ENCODE data around the gene PPP2R5B.

Gene PPP2R5B

GRCh38 chr11:64910451-64911093 is 13.9 kb upstream of the PPP2R5B start:
- no peak for DNase-seq

DNA sequence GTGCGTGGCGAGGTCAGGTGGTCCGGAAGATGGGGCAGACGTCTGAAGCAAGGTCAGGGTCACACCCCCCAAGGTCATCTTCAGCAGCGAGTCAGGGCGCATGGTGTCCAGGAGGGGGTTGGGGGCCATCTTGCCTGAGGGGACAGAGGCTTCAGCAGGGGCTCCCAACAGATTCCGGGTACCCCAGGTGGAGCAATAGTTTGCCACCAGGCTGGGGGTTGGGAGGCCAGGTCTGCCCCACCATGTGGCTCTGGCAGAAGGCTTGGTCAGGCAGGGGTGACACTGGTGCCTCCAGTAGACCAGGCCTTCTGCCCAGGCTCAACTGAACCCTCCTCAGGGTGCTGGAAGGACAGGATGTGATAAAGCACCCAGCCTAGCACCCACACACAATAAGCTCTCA is 13.3 kb upstream of the PPP2R5B start:
- no peak for DNase-seq

- DNase-seq, result no peak
Measured at GRCh38 chr11:64911689-64912088, 12.8 kb upstream of the PPP2R5B start.

DNA sequence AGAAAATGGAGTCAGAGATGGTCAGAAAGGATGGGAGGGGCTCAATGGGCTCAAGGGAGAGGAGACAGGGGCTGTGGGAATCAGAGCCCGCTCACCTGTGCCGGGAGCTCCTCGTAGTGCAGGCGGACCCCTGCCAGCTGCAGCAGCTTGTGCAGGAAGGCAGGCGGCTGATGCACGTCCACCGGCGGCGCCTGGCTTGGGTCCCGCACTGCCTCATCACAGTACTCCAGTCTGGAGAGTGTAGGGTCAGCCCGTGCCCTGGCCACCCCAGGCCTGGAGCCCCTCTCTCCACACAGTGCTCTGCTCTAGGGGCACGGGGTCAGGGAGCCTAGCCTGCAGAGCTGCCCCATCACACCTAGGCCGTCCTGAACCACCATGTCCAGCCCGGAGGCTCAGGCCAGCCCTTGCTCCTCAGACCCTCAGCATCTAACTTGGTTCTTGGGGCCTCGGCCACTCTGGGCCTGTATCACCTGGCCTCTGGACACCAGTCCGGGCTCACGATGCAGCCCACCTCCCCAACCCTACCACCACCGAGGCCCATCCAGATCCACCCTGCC is 11.2 kb upstream of the PPP2R5B start:
- DNase-seq, result no peak

- DNase-seq, result no peak
Measured at GRCh38 chr11:64914123-64914522, 10.4 kb upstream of the PPP2R5B start.

GRCh38 chr11:64915376-64915887 is 9.1 kb upstream of the PPP2R5B start:
- no peak for DNase-seq

GRCh38 chr11:64916040-64916774 is 8.3 kb upstream of the PPP2R5B start:
- peak; percentile 68 to 76 for DNase-seq

- DNase-seq, result peak; percentile 99
Measured at GRCh38 chr11:64916775-64917662, 7.5 kb upstream of the PPP2R5B start, which contains the start of gene ATG2A. Gene ATG2A (minus strand): TSS chr11:64917209. CDS start chr11:64917135, 74 bp downstream.

DNA sequence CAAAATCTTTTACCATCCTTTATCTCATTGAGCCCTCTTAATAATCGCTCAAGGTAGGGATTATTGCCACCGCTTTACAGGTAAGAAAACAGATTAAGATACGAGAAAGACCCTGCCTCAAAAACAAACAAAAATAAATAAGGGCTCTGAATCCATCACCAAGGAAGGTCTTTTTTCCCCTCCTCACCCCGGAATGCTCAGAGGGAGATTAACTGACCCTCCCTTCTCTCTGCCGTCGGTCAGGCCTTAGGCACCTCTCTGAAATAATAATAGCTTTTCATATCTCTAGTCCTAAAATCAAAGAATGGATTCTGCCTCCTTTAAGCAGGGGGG is 6.9 kb upstream of the PPP2R5B start:
- no peak for DNase-seq

DNA sequence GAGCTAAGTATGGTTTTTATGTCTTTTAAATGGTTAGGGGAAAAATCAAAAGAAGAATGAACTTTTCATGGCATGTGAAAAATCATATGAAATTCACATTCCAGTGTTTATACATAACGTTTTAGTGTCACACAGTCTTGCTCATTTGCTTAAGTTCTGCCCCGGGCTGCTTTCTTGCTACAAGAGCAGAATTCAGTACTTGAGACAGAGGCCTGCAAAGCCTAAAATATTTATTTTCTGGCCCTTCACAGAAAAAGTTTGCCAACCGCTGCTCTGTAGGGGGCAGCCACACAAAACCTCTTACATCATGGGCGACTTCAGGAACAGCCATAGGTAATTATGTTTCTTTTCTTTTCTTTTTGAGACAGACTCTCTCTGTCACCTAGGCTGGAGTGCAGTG is 6.5 kb upstream of the PPP2R5B start:
- DNase-seq, result no peak

- DNase-seq, result no peak
Measured at GRCh38 chr11:64919627-64920026, 4.9 kb upstream of the PPP2R5B start.

DNA sequence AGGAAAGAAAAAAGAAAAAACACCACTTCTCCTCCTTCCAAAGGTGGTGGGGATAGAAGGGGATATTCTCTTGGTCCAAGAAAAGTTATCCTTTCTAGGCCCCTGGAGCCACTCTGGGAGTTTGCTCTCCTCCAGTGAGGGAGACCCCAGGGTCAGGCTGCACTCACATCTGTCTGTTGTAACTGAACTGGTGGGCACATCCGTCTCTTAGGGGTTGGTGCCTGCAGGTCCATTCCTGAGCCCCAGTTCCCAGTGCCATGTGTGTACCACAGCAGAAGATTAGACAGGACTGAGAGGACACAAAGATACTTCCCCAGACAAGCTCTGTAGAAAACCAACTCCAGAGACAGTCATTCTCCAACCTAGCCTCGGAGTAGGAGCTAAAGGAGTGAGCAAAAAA is 4.4 kb upstream of the PPP2R5B start:
- no peak for DNase-seq

DNA sequence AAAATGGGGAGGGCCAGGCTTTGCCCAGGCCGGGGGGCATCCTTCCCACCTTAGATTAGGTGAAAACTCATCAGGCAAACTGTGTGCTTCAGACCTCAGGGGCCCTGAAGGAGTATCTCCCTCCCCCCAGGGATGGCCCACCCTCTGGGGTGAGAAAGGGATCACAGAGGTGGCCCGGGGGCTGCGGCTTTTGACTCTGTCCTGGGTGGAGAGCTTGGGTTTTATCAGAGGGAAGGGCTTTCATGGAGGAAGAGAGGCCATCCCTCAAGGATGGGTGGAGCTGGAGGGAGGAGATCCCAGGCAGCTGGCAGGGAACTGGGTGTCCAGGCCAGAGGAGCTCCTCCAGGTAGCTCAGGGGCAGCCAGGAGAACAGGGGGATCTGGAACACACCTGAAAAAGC is 3.1 kb upstream of the PPP2R5B start:
- no peak for DNase-seq

DNA sequence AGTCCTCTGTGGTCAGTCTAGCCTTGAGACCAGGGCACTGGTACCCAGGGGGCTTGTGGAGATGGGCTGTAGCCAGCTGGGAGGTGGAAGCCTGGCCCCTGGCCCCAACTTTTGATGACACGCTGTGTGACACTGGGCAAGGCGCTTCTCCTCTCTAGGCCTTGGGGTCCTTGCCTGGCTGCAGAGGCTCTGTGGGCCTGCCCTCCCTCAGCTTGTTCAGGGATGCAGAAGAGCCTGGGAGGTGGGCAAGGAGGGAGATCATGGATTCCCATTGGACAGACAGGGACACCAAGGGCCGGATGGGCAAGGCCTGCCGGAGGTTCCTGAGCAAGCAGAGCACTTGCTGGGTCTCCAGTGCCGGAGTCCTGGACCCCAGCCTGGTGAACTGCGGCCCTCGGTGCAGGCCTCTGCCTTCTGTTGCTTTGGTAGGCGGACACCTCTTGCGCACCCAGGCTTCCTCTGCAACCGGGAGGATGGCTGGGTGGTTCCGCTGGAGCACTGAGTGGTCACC is 1.3 kb upstream of the PPP2R5B start:
- no peak for DNase-seq

- DNase-seq, result peak in 1 of 2 donors; percentile 16
Measured at GRCh38 chr11:64924910-64925284, 408 bp downstream of the PPP2R5B start.

- DNase-seq, result no peak
Measured at GRCh38 chr11:64925536-64926436, 1.3 kb downstream of the PPP2R5B start.

GRCh38 chr11:64926689-64927088 is 2.2 kb downstream of the PPP2R5B start:
- DNase-seq, result no peak

DNA sequence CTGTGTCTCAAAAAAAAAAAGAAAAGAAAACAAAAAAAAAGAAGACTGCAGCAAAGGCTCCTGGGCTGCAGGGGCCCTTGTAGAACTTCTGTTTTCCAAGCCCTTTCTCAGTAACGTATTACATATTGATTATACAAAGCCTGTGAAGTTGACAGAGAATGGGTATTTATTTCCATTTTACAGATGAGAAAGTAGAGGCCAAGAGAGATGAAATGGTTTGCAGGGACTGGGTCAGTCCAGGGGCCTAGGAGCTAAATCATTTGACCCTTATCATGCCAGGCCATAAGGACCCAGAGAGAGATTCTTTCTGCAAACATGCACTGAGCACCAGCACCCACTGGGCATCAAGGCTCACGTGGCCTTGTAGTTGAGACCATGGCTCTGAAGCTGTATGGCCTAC is 4.5 kb downstream of the PPP2R5B start:
- DNase-seq, result no peak

DNA sequence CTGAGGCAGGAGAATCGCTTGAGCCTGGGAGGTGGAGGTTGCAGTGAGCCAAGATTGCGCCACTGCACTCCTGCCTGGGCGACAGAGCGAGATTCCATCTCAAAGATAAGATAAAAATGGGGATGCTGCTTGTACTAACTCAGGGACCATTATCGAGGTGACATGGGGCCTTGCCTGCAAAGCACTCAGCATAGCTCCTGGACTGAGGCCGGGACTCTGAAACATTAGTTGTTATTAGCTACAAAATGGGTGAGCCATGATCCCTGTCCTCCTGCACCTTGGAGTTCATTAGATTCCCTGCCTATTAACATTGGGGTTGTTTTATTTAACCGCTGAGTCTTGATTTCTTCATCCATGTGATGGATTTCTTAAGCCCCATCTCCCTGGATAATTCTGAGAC is 5.1 kb downstream of the PPP2R5B start:
- DNase-seq, result no peak

- no peak for DNase-seq
Measured at GRCh38 chr11:64930340-64930739, 5.9 kb downstream of the PPP2R5B start.

DNA sequence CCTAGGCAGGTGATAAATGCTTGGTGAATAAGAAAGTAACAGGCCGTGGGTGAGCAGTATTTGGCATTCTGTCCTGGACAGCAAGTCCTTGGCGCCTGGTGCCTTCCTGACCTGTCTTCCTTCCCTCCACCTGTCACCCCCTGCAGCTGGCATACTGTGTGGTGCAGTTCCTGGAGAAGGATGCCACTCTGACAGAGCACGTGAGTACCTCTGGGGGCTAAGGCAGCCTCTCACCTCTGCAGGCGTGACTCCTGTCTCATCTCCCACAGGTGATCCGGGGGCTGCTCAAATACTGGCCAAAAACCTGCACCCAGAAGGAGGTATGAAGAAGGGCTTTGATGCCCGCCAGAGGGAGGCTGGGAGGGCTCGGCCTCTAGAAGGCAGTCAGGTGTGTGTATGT is 6.8 kb downstream of the PPP2R5B start:
- no peak for DNase-seq

GRCh38 chr11:64932324-64932723 is 7.8 kb downstream of the PPP2R5B start:
- DNase-seq, result no peak

All from CD4-positive, alpha-beta T cell treated with Interleukin-1 beta for 1 hour (primary cell).